Coronary artery (tissue), 2 donors: ENCODE results near the gene NUPR1.
"Not testable (repeated sequence)": the region's sequence is repeated elsewhere in the genome, so short reads cannot be mapped to it uniquely, and the experiment has no call there.

Experiments used
- DNase-seq: peaks from one replicate; pipeline ENCODE4 v3.0.0-alpha.2; 2017; ENCODE audit warnings: low spot score
- H3K27ac ChIP-seq, 2 donors: fragments of 200-600 bp; sonication (generic); one replicate each; pipeline ENCODE4 v1.5.1; 2016 to 2019
- H3K4me3 ChIP-seq: fragments of 200-600 bp; sonication (generic); 2 replicates; pipeline ENCODE4 v1.5.1; 2016; ENCODE audit warnings: mild to moderate bottlenecking, moderate library complexity
- TF ChIP-seq, protein P1 (sequence below): fragments of 200-600 bp; sonication (generic); IDR thresholded peaks from one replicate; pipeline ENCODE4 v1.5.1; 2019; ENCODE audit warnings: antibody characterized with exemption

NUPR1 gene

DNA sequence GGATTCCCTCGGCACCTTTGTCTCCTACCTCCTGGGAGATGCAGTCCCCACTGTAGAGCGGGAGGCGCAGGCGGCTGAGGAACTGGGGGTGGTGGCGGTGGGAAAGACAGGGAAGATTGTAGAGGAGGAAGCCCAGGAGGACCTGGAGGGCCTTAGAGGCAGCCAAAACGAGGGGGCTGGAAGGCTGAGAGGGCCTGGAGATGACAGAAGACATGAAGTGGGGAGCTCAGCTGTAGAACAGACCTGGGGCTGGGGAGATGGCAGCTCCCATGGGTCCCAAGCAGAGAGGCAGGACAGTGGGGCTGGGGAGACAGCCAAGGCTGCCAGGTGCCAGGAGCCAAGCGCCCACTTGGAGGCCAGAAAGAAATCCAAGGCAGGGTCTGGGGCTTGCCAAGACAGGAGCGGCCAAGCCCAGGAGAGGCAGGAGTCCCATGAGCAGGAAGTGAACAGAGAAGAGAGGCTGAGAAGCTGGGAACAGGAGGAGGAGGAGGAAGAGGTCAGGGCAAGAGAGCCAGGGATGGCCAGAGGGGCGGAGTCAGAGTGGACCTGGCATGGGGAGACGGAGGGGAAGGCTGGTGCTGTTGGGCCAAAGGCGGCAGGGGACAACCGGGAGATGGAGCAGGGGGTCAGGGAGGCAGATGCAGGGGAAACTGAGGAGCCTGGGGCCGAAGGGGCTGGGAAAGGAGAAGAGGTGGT is 43.5 kb downstream of the NUPR1 start:
- peak overlapping the region in 1 of 2 donors; percentile 77 for H3K27ac ChIP-seq
- DNase-seq: no peak
- H3K4me3 ChIP-seq: peak overlapping the region; percentile 30
- TF ChIP-seq, protein P1, sequence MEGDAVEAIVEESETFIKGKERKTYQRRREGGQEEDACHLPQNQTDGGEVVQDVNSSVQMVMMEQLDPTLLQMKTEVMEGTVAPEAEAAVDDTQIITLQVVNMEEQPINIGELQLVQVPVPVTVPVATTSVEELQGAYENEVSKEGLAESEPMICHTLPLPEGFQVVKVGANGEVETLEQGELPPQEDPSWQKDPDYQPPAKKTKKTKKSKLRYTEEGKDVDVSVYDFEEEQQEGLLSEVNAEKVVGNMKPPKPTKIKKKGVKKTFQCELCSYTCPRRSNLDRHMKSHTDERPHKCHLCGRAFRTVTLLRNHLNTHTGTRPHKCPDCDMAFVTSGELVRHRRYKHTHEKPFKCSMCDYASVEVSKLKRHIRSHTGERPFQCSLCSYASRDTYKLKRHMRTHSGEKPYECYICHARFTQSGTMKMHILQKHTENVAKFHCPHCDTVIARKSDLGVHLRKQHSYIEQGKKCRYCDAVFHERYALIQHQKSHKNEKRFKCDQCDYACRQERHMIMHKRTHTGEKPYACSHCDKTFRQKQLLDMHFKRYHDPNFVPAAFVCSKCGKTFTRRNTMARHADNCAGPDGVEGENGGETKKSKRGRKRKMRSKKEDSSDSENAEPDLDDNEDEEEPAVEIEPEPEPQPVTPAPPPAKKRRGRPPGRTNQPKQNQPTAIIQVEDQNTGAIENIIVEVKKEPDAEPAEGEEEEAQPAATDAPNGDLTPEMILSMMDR: no peak

DNA sequence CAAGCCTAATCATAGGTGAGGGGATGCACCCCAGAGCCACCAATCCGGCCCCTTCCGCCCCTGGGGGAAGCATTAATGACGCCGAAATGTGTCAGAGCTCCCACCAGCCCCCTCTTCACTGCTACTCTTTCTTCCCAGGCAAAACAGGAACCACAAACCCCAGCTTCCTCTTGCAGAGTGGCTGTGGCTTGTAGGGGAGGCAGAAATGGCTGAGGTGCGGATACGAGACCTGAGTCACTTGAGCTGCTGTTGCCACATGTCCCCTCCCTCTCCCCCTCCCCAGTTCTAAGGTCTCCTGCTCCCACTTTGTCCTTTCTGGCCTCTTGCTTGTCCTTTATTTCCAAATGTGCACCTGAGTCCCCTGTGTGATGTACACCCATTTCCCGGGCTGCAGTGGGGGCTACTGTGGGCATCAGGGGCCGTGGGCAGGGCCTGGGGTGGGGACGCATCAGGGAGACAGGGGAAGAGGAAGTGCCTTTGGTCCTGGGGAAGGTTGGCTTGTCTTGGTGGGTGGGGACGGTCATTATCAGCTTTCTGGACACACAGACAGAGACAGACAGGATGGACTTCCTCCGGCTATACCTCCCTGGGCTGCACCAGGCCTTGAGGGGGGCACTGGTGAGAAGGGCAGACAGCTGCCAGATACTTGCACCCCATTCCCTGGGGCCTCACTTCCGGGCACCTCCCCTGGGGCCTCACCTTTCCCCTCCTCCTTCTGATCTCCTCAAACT is 44.5 kb downstream of the NUPR1 start, which contains the start of gene APOBR:
APOBR (plus strand) TSS at position 523 of the 731 bp plus-strand sequence; CDS start at position 562, 39 bp downstream.
- DNase-seq: no peak
- peak within 1 kb of the TSS in 1 of 2 donors; percentile 77 for H3K27ac ChIP-seq
- peak within 1 kb of the TSS; percentile 51 for H3K4me3 ChIP-seq

DNA sequence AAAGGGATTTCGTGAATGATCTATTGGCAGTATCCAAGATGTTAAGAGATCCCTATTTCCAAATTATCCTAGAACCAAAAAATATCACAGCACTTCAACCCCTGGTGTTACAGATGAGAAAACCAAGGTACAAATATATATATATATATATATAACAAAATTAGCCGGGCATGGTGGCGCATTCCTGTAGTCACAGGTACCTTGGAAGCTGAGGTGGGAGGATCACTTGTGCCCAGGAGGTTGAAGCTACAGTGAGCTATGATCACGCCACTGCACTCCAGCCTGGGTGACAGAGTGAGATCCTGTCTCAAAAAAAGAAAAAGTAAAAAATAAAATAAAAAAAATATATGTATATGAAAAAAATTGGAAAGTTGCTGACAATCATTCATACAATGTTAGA is 46.3 kb downstream of the NUPR1 start:
- Histone ChIP-seq H3K27ac (peak overlapping the region; percentile 89 to 98), H3K4me3 (peak overlapping the region; percentile 94)
- no peak for DNase-seq
- TF ChIP-seq, protein P1: no peak

More for the DNA sequence above, 44.5 kb downstream of the NUPR1 start, which contains the start of gene APOBR:
- TF ChIP-seq, protein P1: no peak

DNA sequence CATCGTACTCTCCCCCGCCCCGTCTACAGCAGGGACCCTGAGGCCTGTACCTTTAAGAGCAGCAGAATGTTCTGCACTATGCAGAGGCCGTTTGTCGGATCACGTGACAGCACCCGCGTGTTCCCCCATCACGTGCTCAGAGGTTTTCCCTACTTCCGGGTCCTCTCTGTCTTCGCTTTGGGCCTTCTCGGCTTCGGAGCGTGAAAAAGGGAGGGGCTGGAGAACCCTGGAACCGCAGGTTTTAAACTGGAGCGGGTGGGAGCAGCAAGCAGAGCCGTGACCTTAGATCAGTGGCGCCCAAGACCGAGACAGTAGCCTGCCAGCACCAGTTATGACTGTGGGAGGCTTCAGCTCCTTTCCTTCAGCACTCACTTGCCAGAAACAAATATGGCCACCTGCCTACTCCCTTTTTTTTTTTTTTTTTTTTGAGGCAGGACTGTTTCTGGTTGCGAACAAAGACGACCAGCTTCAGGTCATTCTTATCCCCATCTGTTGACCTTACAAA is 46.8 kb downstream of the NUPR1 start, which contains the start of gene CLN3:
CLN3 (minus strand) TSS at position 105 of the 505 bp plus-strand sequence. CDS start 315 bp downstream, outside the sequence.
- Histone ChIP-seq H3K4me3 (peak within 1 kb of the TSS; percentile 94), H3K27ac (peak within 1 kb of the TSS; percentile 89 to 98)
- DNase-seq: peak; percentile 96
- TF ChIP-seq, protein P1: no peak

DNA sequence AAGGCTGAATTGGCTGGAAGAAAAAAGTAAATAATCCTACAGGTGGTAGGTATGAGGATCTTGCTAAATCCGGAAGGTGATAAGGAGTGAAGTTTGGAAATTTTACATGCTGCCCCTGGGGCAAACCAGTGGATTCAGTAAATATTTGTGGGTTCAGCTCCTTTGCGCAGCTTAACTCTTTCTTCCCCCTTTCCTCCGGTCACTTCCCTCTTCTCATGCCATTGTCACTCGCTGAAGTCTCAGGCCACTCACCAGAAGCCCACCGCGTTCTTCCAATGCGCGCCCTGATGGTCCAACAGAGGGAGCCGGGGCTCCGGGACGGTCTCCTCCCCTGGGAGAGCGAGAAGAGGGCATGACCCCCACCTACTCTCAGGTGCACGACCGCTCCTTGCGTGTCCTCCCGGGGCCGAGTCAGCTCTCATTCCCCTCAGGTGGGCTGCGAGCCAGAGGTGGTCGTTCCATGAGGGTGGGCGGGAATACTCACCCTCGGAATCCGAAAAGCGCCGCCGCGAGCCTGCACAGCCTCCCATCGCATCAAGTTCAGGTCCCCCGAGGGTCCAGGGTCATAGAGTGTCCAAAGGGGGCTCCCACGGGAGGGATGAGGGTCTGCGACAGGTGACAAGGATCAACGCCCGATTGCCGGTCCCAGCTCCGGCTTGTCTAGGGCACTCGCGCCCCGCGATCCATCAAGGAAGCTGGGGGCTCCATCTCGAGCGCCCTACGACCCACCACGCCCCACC is 47.4 kb downstream of the NUPR1 start:
- Histone ChIP-seq H3K4me3 (peak overlapping the region; percentile 94), H3K27ac (peak overlapping the region; percentile 89 to 98)
- no peak for DNase-seq
- TF ChIP-seq, protein P1: no peak

DNA sequence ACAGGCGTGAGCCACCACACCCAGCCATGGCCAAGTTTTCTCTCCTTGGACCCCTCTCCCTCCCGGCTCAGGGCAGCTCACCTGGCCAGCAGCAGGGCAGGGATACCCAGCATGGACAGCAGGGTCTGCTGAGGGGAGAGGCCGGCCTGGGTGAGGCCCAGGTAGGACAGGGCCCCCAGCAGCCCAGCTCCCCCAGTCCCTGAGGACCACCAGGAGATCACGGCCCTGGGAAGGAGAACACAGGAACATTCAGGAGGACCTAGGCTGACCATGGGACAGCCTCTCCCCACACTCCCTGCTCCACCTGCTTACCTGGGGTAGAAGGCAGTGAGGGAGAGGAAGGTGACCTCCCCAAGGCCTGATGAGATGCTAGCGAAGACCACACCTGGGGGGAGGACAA is 52.5 kb downstream of the NUPR1 start:
- TF ChIP-seq, protein P1: no peak
- H3K4me3 ChIP-seq: no peak overlapping the region
- no peak overlapping the region for H3K27ac ChIP-seq
- no peak for DNase-seq

DNA sequence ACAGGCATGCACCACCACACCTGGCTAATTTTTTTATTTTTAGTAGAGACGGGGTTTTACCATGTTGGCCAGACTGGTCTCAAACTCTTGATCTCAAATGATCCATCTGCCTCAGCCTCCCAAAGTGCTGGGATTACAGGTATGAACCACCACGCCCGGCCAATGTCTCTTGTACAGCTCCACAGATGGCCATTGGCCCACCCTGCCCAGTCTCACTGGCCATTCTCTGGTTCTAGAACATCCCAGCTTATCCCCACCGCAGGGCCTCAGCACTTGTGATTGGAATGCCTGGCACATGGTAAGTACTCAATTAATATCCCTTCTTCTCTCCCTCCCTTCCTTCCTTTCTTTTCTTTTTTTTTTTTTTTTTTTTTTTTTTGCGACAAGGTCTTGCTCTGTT is 55.4 kb downstream of the NUPR1 start:
- H3K27ac ChIP-seq, DNase-seq, H3K4me3 ChIP-seq: not testable (repeated sequence)
